Measurements from ENCODE around the gene LRRIQ4.

Gene LRRIQ4

GRCh38 chr3:169812332-169813235 is at the start of gene LRRIQ4, which contains the start of gene LRRC34:
Gene LRRIQ4, plus strand, starts transcription at chr3:169812870. Its CDS starts 9,052 bp downstream, at chr3:169821922.
Gene LRRC34, minus strand, starts transcription at chr3:169812904. Its CDS starts 356 bp downstream, at chr3:169812548.
- peak; percentile 97 for DNase-seq

- peak; percentile 24 for DNase-seq
Observed at GRCh38 chr3:169764312-169764881, 48.3 kb upstream of the LRRIQ4 start.

GRCh38 chr3:169764882-169765612 is 47.6 kb upstream of the LRRIQ4 start, which contains the start of gene TERC:
Gene TERC, minus strand, starts transcription at chr3:169765060.
- DNase-seq, result peak; percentile 92

- DNase-seq, result no peak
Observed at GRCh38 chr3:169769287-169770181, 43.1 kb upstream of the LRRIQ4 start, which contains the start of gene ACTRT3. Gene ACTRT3, minus strand, starts transcription at chr3:169769561. Its CDS starts 41 bp downstream, at chr3:169769520.

GRCh38 chr3:169771497-169772304 is 41.0 kb upstream of the LRRIQ4 start:
- DNase-seq, result peak; percentile 83

- DNase-seq, result peak; percentile 86
Observed at GRCh38 chr3:169772305-169772896, 40.3 kb upstream of the LRRIQ4 start.

- peak; percentile 78 for DNase-seq
Observed at GRCh38 chr3:169772897-169773816, 39.5 kb upstream of the LRRIQ4 start, which contains the start of gene MYNN. Gene MYNN, plus strand, starts transcription at chr3:169773396. Its CDS starts 900 bp downstream, at chr3:169774296.

GRCh38 chr3:169774186-169774585 is 38.5 kb upstream of the LRRIQ4 start:
- no peak for DNase-seq

- no peak for DNase-seq
Observed at GRCh38 chr3:169777822-169778221, 34.8 kb upstream of the LRRIQ4 start.

- DNase-seq, result no peak
Observed at GRCh38 chr3:169780742-169781141, 31.9 kb upstream of the LRRIQ4 start.

- no peak for DNase-seq
Observed at GRCh38 chr3:169781209-169781855, 31.3 kb upstream of the LRRIQ4 start.

GRCh38 chr3:169787120-169787519 is 25.6 kb upstream of the LRRIQ4 start:
- DNase-seq, result no peak

GRCh38 chr3:169787791-169788190 is 24.9 kb upstream of the LRRIQ4 start:
- no peak for DNase-seq

- DNase-seq, result no peak
Observed at GRCh38 chr3:169790219-169790618, 22.5 kb upstream of the LRRIQ4 start.

GRCh38 chr3:169790687-169791429 is 21.8 kb upstream of the LRRIQ4 start:
- no peak for DNase-seq

GRCh38 chr3:169792359-169792758 is 20.3 kb upstream of the LRRIQ4 start:
- no peak for DNase-seq

- no peak for DNase-seq
Observed at GRCh38 chr3:169804681-169805080, 8.0 kb upstream of the LRRIQ4 start.

GRCh38 chr3:169809230-169809795 is 3.4 kb upstream of the LRRIQ4 start:
- DNase-seq, result no peak
